Parathyroid adenoma (tissue), 2 donors: Measurements from ENCODE around the gene JAM3.

ENCODE experiments used
- H2AFZ ChIP-seq: fragments of 300-600 bp; sonication (generic); one replicate; pipeline ENCODE4 v1.7.0; 2017; ENCODE audit warnings: antibody characterized with exemption, mild to moderate bottlenecking
- H3K27ac ChIP-seq: fragments of 300-600 bp; sonication (generic); one replicate; pipeline ENCODE4 v1.7.0; 2017
- H3K27me3 ChIP-seq: fragments of 300-600 bp; sonication (generic); one replicate; pipeline ENCODE4 v1.7.0; 2017; ENCODE audit warnings: low read length; ENCODE audit not compliant: control insufficient read depth, insufficient read depth
- H3K36me3 ChIP-seq: fragments of 300-600 bp; sonication (generic); one replicate; pipeline ENCODE4 v1.7.0; 2017; ENCODE audit warnings: low read length; ENCODE audit not compliant: control insufficient read depth, insufficient read depth
- H3K4me1 ChIP-seq: fragments of 300-600 bp; sonication (generic); one replicate; pipeline ENCODE4 v1.7.0; 2017; ENCODE audit warnings: control low read depth
- H3K4me2 ChIP-seq: fragments of 300-600 bp; sonication (generic); one replicate; pipeline ENCODE4 v1.7.0; 2017; ENCODE audit warnings: low read length
- H3K4me3 ChIP-seq: fragments of 300-600 bp; sonication (generic); one replicate; pipeline ENCODE4 v1.7.0; 2017; ENCODE audit warnings: low read depth, low read length
- H3K79me2 ChIP-seq: fragments of 300-600 bp; sonication (generic); one replicate; pipeline ENCODE4 v1.7.0; 2017; ENCODE audit warnings: control low read depth
- H3K9ac ChIP-seq: fragments of 300-600 bp; sonication (generic); one replicate; pipeline ENCODE4 v1.7.0; 2017; ENCODE audit warnings: mild to moderate bottlenecking
- H3K9me3 ChIP-seq: fragments of 300-600 bp; sonication (generic); one replicate; pipeline ENCODE4 v1.7.0; 2017; ENCODE audit warnings: low read length; ENCODE audit not compliant: control insufficient read depth
- TF ChIP-seq, protein P1 (sequence below): fragments of 300-600 bp; sonication (generic); IDR thresholded peaks from one replicate; pipeline ENCODE4 v1.7.0; 2017; ENCODE audit warnings: antibody characterized with exemption, mild to moderate bottlenecking
- donor health status: primary hyperparathyroidism.

JAM3 gene

DNA sequence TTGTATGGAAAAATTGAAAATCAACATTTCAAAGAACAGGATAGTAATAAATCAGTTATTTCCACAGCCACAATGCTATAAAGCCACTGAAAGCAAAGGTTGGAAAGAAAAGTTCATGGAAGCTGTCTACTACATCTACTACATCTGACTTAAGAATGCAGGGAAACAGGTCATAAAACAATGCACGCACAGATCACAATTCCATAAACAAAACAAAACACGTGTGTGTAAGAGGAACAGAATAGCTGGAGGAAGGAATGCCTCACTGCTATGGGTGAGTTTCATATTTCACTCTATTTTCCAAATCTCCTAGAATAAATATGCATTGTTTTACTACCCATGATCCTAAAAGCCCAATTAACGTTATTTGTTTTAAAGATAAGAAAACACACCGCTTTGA, 88.6 kb downstream of the JAM3 start:
- H3K27ac ChIP-seq: no peak overlapping the region
- no peaks in the 10 kb centered on the region for H3K27me3 ChIP-seq
- no peaks in the 10 kb centered on the region for H3K36me3 ChIP-seq
- H3K4me2 ChIP-seq: no peak overlapping the region
- no peaks in the 10 kb centered on the region for H3K79me2 ChIP-seq
- TF ChIP-seq, protein P1, sequence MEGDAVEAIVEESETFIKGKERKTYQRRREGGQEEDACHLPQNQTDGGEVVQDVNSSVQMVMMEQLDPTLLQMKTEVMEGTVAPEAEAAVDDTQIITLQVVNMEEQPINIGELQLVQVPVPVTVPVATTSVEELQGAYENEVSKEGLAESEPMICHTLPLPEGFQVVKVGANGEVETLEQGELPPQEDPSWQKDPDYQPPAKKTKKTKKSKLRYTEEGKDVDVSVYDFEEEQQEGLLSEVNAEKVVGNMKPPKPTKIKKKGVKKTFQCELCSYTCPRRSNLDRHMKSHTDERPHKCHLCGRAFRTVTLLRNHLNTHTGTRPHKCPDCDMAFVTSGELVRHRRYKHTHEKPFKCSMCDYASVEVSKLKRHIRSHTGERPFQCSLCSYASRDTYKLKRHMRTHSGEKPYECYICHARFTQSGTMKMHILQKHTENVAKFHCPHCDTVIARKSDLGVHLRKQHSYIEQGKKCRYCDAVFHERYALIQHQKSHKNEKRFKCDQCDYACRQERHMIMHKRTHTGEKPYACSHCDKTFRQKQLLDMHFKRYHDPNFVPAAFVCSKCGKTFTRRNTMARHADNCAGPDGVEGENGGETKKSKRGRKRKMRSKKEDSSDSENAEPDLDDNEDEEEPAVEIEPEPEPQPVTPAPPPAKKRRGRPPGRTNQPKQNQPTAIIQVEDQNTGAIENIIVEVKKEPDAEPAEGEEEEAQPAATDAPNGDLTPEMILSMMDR: no peak
- H3K4me1 ChIP-seq: no peaks in the 10 kb centered on the region
- no peak overlapping the region for H3K9ac ChIP-seq
- no peaks in the 10 kb centered on the region for H3K9me3 ChIP-seq
- H3K4me3 ChIP-seq: no peak overlapping the region
- no peak overlapping the region for H2AFZ ChIP-seq

DNA sequence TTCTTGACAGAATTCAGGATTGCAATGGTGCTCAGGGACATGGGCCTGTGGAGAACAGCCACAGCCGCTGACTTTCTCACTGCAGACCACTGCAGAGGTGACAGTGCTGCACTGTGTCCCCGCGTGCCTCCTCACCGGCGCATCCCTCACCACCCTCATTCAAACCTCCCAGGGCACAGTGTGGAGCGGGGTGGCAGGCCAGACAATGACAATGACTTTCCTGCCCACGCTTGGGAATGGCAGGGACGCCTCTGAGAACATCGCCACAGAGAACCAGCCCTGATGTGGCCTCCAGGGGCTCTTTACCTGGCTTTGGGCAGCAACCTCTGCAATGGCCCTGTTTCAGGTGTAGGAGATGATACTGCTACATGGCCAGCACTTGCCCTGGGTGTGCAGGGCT, 89.2 kb downstream of the JAM3 start:
- no peak overlapping the region for H3K9ac ChIP-seq
- no peak overlapping the region for H3K27ac ChIP-seq
- TF ChIP-seq, protein P1: no peak
- no peaks in the 10 kb centered on the region for H3K9me3 ChIP-seq
- no peak overlapping the region for H3K4me2 ChIP-seq
- no peak overlapping the region for H3K4me3 ChIP-seq
- no peaks in the 10 kb centered on the region for H3K36me3 ChIP-seq
- no peaks in the 10 kb centered on the region for H3K79me2 ChIP-seq
- no peak overlapping the region for H2AFZ ChIP-seq
- H3K4me1 ChIP-seq: no peaks in the 10 kb centered on the region
- H3K27me3 ChIP-seq: no peaks in the 10 kb centered on the region

DNA sequence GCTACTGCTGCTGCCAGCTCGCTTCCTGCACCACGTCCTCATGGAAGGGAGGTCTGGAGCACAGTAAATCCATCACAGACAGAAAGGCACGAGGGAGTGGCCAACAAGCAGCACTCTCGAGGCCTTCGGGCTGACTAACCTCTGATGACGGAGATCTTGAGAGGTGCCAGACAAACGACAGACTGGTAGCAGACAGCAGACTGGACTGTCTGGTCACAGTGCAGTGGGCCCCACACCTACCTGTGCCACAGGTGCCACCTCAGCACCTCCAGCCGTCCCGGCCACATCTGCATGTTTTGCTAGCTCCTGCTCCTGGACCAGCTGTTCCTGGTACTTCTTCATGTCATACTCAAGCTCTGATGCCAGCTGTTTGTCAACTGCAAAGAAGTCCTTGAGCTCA, 90.8 kb downstream of the JAM3 start:
- H3K4me1 ChIP-seq: no peaks in the 10 kb centered on the region
- H3K36me3 ChIP-seq: no peaks in the 10 kb centered on the region
- TF ChIP-seq, protein P1: no peak
- H3K4me2 ChIP-seq: no peak overlapping the region
- no peak overlapping the region for H3K9ac ChIP-seq
- no peak overlapping the region for H2AFZ ChIP-seq
- H3K9me3 ChIP-seq: no peaks in the 10 kb centered on the region
- H3K27me3 ChIP-seq: no peaks in the 10 kb centered on the region
- no peaks in the 10 kb centered on the region for H3K79me2 ChIP-seq
- H3K4me3 ChIP-seq: no peak overlapping the region
- H3K27ac ChIP-seq: no peak overlapping the region

DNA sequence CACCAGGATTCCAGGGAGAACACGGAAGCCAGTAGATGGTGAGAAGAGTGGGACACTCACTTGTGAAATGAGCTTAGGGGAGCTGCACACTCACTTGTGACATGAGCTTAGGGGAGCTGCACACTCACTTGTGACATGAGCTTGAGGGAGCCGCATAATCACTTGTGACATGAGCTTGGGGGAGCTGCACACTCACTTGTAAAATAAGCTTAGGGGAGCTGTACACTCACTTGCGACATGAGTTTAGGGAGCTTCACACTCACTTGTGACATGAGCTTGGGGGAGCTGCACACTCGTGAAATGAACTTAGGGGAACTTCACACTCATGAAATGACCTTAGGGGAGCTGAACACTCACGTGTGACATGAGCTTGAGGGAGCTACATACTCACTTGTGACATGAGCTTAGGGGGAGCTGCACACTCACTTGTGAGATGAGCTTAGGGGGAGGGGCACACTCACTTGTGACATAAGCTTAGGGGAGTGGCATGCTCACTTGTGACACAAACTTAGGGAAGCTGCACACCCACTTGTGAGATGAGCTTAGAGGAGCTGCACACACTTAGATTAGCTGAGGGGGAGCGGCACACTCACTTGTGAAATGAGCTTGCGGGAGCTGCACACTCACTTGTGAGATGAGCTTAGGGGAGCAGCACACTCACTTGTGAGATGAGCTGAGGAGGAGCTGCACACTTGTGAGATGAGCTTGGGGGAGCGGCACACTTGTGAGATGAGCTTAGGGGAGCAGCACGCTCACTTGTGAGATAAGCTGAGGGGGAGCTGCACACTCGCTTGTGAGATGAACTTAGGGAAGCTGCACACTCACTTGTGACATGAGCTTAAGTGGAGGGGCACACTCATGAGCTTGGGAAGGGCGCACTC, 95.9 kb downstream of the JAM3 start:
- Histone ChIP-seq H3K27ac (no peak overlapping the region), H3K9ac (no peak overlapping the region), H3K4me1 (no peaks in the 10 kb centered on the region), H3K36me3 (no peaks in the 10 kb centered on the region), H3K79me2 (no peaks in the 10 kb centered on the region), H3K27me3 (no peaks in the 10 kb centered on the region), H3K9me3 (no peaks in the 10 kb centered on the region), H3K4me2 (no peak overlapping the region), H2AFZ (no peak overlapping the region), H3K4me3 (no peak overlapping the region)
- TF ChIP-seq, protein P1: no peak
